Loucy (cell line): ENCODE data around the gene GNAT2.

Experiments used
- H2AFZ ChIP-seq: fragments of 200-600 bp; sonication (generic); 2 replicates; pipeline ENCODE4 v1.6.0; 2016; ENCODE audit warnings: antibody characterized with exemption, mild to moderate bottlenecking, low read length, moderate library complexity
- H3F3A ChIP-seq: fragments of 200-600 bp; 2 replicates; pipeline ENCODE4 v1.6.0; 2016; ENCODE audit warnings: antibody characterized with exemption, low read depth, mild to moderate bottlenecking
- H3K27me3 ChIP-seq: fragments of 200-600 bp; sonication (generic); 2 replicates; pipeline ENCODE4 v1.6.1; 2014; ENCODE audit warnings: low read length, mild to moderate bottlenecking; ENCODE audit not compliant: insufficient read depth, poor library complexity, severe bottlenecking
- H3K36me3 ChIP-seq: fragments of 200-600 bp; sonication (generic); 2 replicates; pipeline ENCODE4 v1.6.1; 2016; ENCODE audit warnings: low read length; ENCODE audit not compliant: insufficient read depth
- H3K4me1 ChIP-seq: fragments of 200-600 bp; sonication (generic); 2 replicates; pipeline ENCODE4 v1.5.1; 2014; ENCODE audit warnings: low read length, mild to moderate bottlenecking; ENCODE audit not compliant: insufficient read depth, poor library complexity, severe bottlenecking
- H3K4me2 ChIP-seq: fragments of 200-600 bp; sonication (generic); 2 replicates; pipeline ENCODE4 v1.6.0; 2014; ENCODE audit warnings: antibody characterized with exemption, low read length, low read depth, mild to moderate bottlenecking; ENCODE audit not compliant: poor library complexity, severe bottlenecking
- H3K4me3 ChIP-seq: fragments of 200-600 bp; sonication (generic); 2 replicates; pipeline ENCODE4 v1.5.1; 2014; ENCODE audit warnings: low read length, mild to moderate bottlenecking, mixed read lengths; ENCODE audit not compliant: poor library complexity, severe bottlenecking
- H3K79me2 ChIP-seq: fragments of 200-600 bp; sonication (generic); 2 replicates; pipeline ENCODE4 v1.6.1; 2014; ENCODE audit warnings: low read length; ENCODE audit not compliant: insufficient read depth
- H3K9ac ChIP-seq: fragments of 200-600 bp; sonication (generic); 2 replicates; pipeline ENCODE4 v1.6.0; 2014; ENCODE audit warnings: mild to moderate bottlenecking, low read depth, low read length, moderate library complexity; ENCODE audit not compliant: poor library complexity, severe bottlenecking
- H3K9me2 ChIP-seq: fragments of 200-600 bp; sonication (generic); replicated peaks from 2 replicates; pipeline ENCODE4 v1.6.1; 2016; ENCODE audit warnings: low read depth, low read length, mixed read lengths
- H3K9me3 ChIP-seq: fragments of 200-600 bp; sonication (generic); 2 replicates; pipeline ENCODE4 v1.6.1; 2014; ENCODE audit warnings: mild to moderate bottlenecking, antibody characterized with exemption, low read length, low read depth; ENCODE audit not compliant: insufficient read depth
- H4K20me1 ChIP-seq: fragments of 200-600 bp; sonication (generic); 2 replicates; pipeline ENCODE4 v1.6.0; 2014; ENCODE audit warnings: antibody characterized with exemption, low read length, mild to moderate bottlenecking; ENCODE audit not compliant: insufficient read depth, poor library complexity, severe bottlenecking
- CTCF ChIP-seq: fragments of 200-600 bp; sonication (generic); conservative IDR thresholded peaks from 2 replicates; pipeline ENCODE4 v1.5.1; 2014; ENCODE audit warnings: mild to moderate bottlenecking, antibody characterized with exemption, low read length
- EZH2phosphoT487 ChIP-seq: fragments of 200-600 bp; IDR thresholded peaks from 2 replicates; pipeline ENCODE4 v1.6.1; 2018; ENCODE audit warnings: antibody characterized with exemption, mild to moderate bottlenecking, moderate library complexity, borderline replicate concordance

GNAT2 gene

DNA sequence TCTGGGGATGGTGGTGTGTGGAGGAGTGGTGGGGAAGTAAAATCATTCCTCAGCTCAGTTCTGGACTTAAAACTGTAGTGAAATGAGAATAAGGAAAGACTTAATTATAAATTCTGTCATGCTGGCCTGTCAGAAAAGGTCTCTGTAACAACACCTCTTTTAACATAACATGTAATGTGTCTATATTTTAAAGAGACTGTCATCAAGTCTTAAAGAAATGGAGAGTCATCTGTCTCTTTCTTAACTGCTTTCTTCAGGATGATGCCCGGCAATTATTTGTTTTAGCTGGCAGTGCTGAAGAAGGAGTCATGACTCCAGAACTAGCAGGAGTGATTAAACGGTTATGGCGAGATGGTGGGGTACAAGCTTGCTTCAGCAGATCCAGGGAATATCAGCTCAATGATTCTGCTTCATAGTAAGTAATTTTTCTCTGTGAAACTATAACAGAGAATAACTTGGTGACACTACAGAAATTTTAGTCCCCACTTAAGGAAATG, 40.4 kb downstream of the GNAT2 start:
- Histone ChIP-seq H3K4me1 (no peaks in the 10 kb centered on the region), H3K9me2 (no peaks in the 10 kb centered on the region), H3K36me3 (peaks cover 77% of the 10 kb centered on the region), H3K27me3 (no peaks in the 10 kb centered on the region), H3K9ac (no peak overlapping the region), H3K4me3 (no peak overlapping the region), H3K79me2 (peaks cover 13% of the 10 kb centered on the region; the same call in 1 of the 2 replicates), H3K4me2 (no peak overlapping the region), H3K9me3 (no peaks in the 10 kb centered on the region), H4K20me1 (no peaks in the 10 kb centered on the region), H3F3A (no peaks in the 10 kb centered on the region), H2AFZ (no peak overlapping the region)
- TF ChIP-seq CTCF (no peak), EZH2phosphoT487 (no peak)

- Histone ChIP-seq H4K20me1 (peaks cover 31% of the 10 kb centered on the region), H3K79me2 (peaks cover 64% of the 10 kb centered on the region), H3K4me2 (no peak overlapping the region), H3K4me1 (no peaks in the 10 kb centered on the region), H3F3A (no peaks in the 10 kb centered on the region), H3K27me3 (no peaks in the 10 kb centered on the region), H2AFZ (no peak overlapping the region), H3K36me3 (peaks cover 35% of the 10 kb centered on the region), H3K9me3 (no peaks in the 10 kb centered on the region), H3K9me2 (no peaks in the 10 kb centered on the region), H3K9ac (no peak overlapping the region), H3K4me3 (no peak overlapping the region)
- TF ChIP-seq EZH2phosphoT487 (no peak), CTCF (no peak)
Observed at GRCh38 chr1:109573785-109574184, 45.6 kb downstream of the GNAT2 start.

- H3K36me3 ChIP-seq = peaks cover 12% of the 10 kb centered on the region; the same call in 1 of the 2 replicates
- peaks cover 56% of the 10 kb centered on the region for H4K20me1 ChIP-seq
- H3K79me2 ChIP-seq = peaks cover 97% of the 10 kb centered on the region
- TF ChIP-seq EZH2phosphoT487 (no peak), CTCF (no peak)
- no peaks in the 10 kb centered on the region for H3K27me3 ChIP-seq
- no peak overlapping the region for H2AFZ ChIP-seq
- no peak overlapping the region for H3K4me2 ChIP-seq
- H3K9ac ChIP-seq = no peak overlapping the region
- no peaks in the 10 kb centered on the region for H3K9me3 ChIP-seq
- no peaks in the 10 kb centered on the region for H3K9me2 ChIP-seq
- no peaks in the 10 kb centered on the region for H3K4me1 ChIP-seq
- H3F3A ChIP-seq = no peaks in the 10 kb centered on the region
- no peak overlapping the region for H3K4me3 ChIP-seq
Observed at GRCh38 chr1:109570414-109570813, 49.0 kb downstream of the GNAT2 start.
